GM18505 (cell line): ENCODE data around the gene LDHB.
A peak's percentile ranks its signal among the peaks of the same experiment; 100 is the strongest.
"Not testable (repeated sequence)": the region's sequence is repeated elsewhere in the genome, so short reads cannot be mapped to it uniquely, and the experiment has no call there.

Experiments used
- ATAC-seq: cut with Tn5 transposase; IDR thresholded peaks from one replicate; pipeline ENCODE4 v1.9.1; 2021; ENCODE audit not compliant: unreplicated experiment
- POLR2A ChIP-seq: IDR thresholded peaks from 4 replicates; pipeline ENCODE4 v1.6.1; 2011; ENCODE audit warnings: borderline replicate concordance; ENCODE audit not compliant: insufficient read depth, insufficient read length; ENCODE audit errors: extremely low read depth

The LDHB gene

DNA sequence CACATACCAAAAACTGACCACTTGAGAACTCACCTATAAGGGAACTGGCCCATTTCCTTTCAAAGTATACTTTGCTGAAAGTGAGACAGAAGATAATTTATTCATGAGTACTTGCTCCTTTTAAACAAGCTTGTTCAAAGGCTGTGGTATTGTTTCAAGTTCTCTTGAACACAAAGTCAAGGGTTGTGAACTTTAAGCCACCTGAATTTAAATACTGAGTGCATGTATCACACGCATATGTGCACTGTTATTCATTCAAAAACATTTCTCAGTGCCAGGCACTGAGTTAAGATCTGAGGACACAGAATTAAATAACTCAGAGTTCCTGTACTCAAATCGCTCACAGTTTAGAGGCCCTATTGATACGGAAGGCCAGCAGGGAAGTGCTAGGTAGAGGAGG lies 19.1 kb upstream of the LDHB start:
- ATAC-seq, result no peak
- TF ChIP-seq POLR2A, result no peak

DNA sequence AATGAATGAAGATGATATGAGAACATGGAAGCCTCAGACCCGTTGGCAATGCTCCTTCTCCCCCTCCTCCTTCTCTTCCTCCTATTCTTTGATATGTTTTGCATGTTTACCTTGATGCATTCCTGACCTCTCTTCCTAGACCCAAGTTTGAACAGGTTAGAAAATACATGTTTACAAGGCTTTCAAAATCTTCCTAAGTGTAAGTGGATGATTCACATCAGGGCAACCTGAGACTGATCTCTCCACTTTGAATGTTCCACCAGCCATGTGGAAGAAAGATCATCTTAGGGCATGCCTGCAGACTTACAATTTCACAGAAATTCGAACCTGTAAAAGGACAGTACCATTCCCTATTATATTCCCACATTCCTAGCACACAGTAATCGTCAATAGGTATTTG lies 18.0 kb upstream of the LDHB start:
- no peak for TF ChIP-seq POLR2A
- ATAC-seq, result no peak

DNA sequence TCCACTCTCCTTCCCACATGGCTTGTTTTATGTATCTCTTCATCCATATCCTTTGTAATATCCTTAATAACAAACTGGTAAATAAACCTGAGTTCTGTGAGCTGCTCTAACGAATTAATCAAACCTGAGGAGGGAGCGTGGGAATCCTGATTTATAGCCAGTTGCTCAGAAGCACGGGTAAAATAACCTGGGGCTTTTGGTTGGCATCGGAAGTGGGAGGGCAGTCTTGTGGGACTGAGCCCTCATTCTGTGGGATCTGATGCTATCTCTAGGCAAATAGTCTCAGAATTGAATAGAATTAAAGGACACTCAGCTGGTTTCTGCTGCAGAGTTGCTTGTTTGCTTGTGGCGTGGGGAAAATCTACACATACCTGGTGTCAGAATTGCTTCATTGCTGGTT lies 17.5 kb upstream of the LDHB start:
- ATAC-seq, result no peak
- no peak for TF ChIP-seq POLR2A

DNA sequence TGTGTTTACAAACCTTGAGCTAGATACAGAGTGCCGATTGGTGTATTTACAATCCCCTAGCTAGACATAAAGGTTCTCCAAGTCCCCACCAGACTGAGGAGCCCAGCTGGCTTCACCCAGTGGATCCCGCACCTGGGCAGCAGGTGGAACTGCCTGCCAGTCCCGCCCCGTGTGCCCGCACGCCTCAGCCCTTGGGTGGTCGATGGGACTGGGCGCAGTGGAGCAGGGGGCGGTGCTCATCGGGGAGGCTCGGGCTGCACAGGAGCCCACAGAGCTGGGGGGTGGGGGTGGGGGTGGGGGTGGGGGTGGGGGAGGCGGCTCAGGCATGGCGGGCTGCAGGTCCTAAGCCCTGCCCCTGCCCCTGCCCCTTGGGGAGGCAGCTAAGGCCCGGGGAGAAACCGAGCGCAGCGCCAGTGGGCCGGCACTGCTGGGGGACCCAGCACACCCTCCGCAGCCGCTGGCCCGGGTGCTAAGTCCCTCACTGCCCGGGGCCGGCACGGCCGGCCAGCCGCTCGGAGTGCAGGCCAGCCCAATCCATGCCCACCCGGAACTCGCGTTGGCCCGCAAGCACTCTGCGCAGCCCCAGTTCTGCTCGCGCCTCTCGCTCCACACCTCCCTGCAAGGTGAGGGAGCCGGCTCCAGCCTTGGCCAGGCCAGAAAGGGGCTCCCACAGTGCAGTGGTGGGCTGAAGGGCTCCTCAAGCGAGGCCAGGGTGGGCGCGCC lies 16.3 kb upstream of the LDHB start:
- not testable (repeated sequence) for ATAC-seq

DNA sequence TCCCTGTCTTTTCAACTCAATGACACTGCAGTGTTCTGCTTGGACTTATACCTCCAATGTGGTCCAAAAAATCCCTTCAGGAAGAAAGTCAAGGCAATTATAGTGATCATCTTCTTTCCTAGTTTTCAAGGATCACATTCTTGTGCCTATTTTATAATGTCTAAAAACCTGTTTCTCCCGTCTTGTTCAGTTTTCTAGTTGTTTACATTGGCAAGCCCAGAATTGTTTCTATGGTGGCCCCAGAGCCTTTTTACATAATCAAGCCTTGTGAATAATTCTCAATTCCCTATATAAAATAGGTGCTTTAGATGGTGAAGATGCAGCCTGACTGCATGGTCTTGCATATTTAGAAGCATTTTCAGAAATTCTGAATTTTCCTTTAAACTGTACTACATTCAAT lies 14.5 kb upstream of the LDHB start:
- no peak for ATAC-seq
- TF ChIP-seq POLR2A, result no peak

DNA sequence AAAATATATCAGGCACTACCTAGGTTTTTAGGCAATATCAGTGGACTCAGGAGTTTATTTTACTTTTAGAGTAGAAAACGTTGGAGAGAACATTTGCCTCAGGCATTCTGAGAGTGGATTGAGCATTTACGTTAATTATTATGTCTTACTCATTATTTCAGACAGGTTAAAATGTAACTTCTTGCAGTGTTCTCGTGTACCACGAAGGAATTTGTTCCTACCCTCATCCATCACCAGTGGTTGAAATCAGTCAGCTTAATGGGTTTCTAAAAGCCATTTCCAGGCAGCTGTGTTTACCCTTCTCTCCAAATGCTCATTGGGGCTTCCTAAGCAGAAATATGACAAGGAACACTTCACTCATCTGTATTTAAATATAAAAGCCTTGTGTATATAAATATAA lies 9.1 kb upstream of the LDHB start:
- no peak for ATAC-seq
- TF ChIP-seq POLR2A, result no peak

DNA sequence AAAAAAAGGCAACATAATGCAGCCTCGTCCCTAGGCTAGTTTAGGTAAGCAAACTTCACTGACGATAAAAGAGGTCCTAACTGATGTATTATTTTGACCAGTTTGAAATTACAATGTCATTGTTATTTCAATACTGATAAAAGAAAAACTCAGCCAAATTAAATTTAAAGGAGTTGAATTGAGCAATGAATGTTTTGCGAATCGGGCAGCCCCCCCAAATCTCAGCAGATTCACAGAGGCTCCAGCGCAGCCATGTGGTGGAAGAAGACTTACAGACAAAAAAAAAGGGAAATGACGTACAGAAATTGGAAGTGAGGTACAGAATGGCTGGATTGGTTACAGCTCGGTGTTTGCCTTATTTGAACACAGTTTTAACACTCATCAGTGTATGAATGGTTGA lies 8.2 kb upstream of the LDHB start:
- ATAC-seq, result no peak
- no peak for TF ChIP-seq POLR2A

DNA sequence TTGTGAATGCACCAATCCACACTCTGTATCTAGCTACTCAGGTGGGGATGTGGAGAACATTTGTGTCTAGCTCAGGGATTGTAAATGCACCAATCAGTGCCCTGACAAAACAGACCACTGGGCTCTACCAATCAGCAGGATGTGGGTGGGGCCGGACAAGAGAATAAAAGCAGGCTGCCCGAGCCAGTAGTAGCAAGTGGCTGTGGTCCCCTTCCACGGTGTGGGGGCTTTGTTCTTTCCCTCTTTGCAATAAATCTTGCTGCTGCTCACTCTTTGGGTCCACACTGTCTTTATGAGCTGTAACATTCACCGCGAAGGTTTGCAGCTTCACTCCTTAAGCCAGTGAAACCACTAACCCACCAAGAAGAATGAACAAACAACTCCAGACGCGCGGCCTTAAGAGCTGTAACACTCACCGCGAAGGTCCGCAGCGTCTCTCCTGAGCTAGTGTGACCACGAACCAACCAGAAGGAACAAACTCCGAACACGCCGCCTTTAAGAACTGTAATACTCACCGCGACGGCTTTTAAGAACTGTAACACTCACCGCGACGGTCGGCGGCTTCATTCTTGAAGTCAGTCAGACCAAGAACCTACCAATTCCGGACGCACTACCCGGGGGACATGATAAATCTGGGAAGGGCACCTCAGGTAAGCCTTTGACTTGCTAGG lies 4.6 kb upstream of the LDHB start:
- no peak for TF ChIP-seq POLR2A
- ATAC-seq, result no peak

DNA sequence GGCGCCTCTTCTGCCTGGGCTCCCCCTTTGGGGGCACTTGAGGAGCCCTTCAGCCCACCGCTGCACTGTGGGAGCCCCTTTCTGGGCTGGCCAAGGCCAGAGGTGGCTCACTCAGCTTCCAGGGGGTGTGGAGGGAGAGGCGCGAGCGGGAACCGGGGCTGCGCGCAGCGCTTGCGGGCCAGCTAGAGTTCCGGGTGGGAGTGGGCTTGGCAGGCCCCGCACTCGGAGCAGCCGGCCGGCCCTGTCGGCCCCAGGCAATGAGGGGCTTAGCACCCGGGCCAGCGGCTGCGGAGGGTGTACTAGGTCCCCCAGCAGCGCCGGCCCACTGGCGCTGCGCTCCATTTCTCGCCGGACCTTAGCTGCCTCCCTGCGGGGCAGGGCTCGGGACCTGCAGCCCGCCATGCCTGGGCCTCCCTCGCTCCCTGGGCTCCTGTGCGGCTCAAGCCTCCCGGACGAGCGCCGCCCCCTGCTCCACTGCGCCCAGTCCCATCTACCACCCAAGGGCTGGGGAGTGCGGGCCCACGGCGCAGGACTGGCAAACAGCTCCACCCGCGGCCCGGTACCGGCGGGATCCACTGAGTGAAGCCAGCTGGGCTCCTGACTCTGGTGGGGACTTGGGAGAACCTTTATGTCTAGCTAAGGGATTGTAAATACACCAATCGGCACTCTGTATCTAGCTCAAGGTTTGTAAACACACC lies 3.9 kb upstream of the LDHB start:
- ATAC-seq, result not testable (repeated sequence)

DNA sequence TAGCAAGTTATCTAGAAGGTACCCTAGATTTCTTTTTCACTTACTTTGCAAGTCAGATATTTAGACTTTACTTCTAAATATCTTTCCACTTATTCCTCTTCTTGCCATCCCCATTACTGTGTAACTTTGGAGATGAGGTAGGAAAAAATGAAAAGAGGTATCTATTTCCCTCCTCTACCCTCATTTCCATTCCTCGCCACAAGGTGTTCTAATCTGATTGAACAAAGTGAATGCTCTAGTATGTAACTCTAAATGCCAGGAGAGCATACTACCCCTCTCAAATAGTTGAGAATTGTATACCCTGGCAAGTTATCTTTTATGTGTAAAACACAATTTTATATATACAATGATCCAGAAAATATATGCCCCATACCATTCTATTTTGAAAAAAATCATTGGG lies 1.7 kb upstream of the LDHB start:
- no peak for TF ChIP-seq POLR2A
- no peak for ATAC-seq

DNA sequence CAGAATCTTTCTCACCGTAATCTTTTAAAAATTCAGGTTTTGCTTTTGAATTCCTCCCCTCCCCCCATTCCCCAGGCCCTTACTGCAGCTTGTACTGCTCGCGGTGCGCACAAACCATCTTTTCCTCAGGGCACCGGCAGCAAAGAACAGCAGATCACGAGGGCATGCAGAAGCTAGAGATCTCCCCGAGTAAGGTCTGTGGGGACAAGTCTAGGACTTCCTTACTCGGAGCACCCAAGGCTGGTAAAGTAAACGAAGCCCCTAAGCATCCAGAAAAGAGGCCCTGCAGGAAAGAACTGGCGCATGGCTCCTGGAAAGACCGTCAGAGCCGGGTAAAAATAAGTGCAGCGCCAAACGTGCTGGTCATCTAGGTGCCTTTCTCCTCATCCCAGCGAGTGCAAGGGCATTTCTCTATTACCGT lies 727 bp downstream of the LDHB start:
- ATAC-seq, result peak; percentile 31
- no peak for TF ChIP-seq POLR2A

DNA sequence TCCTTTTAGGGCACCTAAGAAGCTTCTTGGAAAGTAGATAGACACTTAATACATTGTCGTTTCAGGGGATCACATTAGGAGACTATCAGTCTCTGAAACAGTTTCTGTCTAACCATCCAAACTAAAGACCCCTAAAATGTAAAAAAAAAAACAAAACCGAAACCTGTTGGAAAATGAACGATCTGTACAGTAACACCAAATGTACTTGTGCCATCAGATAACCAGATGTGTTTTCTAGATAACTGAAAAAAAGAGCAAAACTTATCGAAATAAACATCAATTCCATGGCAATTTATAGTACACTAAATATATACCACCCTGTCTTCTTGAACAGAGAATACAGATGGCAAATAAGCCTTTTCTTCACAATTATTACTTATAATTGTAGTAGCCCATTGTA lies 2.1 kb downstream of the LDHB start:
- no peak for TF ChIP-seq POLR2A
- no peak for ATAC-seq

DNA sequence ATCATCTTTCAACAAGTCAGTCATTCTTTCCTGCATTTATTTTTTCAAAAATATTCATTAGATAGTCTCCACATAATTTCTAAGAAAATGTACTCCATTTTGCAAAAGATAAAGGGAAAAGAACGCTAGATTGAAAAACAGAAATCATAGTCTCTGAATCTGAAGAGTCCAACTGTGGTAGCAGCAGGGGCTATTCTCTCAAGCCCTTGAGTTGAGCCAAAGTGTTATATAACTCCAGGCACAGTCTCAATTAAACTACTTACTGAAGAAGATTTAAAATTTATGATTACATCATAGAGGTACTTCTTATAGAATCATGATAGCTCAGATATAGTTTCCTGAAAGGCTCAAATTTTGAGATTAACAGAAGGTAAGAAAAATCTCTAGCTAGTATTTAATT lies 5.8 kb downstream of the LDHB start:
- TF ChIP-seq POLR2A, result no peak
- ATAC-seq, result no peak

DNA sequence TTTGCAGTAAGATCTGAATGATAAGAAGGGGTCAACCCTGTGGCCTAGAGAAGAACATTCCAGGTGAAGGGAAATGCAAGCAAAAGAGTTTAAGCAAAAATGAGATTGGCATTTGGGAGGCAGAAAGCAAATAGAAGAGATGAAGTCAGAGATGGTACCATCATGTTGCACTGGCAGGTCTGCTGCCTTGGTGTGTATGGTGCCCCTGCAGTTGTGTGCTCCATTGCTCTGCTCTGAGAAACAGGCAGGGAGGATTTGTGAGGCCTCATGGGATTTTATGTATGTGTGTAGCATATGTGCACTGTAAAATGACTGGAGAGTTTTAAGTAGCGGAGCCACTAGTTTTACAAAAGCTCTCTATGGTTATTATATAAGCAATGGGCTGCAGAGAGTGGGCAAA lies 6.6 kb downstream of the LDHB start:
- no peak for TF ChIP-seq POLR2A
- ATAC-seq, result no peak

DNA sequence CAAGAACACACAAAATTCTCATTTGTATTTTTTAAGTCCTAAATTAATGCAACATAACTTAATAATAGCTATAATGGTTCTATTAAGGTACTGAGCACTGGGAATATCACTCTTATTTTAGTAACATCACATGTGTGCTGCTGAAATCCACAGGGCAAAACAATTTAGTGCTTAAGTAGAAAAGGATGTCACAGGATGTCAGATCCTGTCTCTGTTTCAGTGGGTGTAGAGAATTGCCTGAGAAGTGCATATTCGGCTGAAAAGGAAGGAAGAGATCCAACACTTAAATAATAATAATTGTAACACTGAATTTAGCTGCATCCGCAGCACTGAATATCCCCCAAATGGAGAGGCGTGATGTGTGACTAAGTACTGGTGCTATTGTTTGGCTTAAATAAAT lies 8.6 kb downstream of the LDHB start:
- no peak for TF ChIP-seq POLR2A
- ATAC-seq, result no peak

DNA sequence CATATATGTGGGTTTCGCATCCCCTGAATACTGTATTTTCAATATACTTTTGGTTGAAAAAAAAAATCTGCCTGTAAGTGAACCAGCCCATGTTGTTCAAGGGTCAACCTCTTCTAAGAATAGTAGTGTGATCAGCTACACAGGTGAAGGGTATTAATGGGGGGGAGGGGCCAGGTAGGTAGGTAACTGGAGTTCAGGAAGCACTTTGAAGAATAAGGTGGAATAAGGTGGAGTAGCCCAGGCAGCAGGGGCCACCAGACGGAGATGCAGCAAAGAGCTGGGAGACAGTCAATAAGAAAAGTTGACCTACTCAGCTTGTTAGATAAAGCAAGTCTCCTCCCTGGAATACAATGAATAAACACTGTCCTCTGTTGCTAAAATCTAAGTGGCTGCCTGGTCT lies 9.3 kb downstream of the LDHB start:
- TF ChIP-seq POLR2A, result no peak
- ATAC-seq, result no peak
